T-cell (primary cell): ENCODE data around the gene GPR137. TPM values are rescaled to one million over a fixed set of nuclear protein-coding genes. Genes with fewer than 3 reads are reported as not detected.

Experiments used
- ATAC-seq, 4 experiments: fragments of 200-7000 bp in 3 of 4; fragments of 150-1000 bp in 1 of 4; cut with Tn5 transposase; replicated peaks in 1 of 4; 1 replicate in 3 of 4; 2 replicates in 1 of 4; pipeline ENCODE4 v1.10.0; 2021; ENCODE audit warnings: moderate library complexity in 3 of 4, mild to moderate bottlenecking in 2 of 4, moderate number of reproducible peaks in 1 of 4
- CTCF ChIA-PET, 2 donors: fragments of 300-600 bp; sonication (Branson Sonifier 250); formaldehyde crosslinking; loops; one replicate each; lab custom pipeline; 2022; ENCODE audit warnings: antibody characterized with exemption in 2 of 2; lab: Charles Lee
- POLR2A ChIA-PET, 2 donors: fragments of 300-600 bp; sonication (Branson Sonifier 250); formaldehyde crosslinking; loops; one replicate each; lab custom pipeline; 2022; ENCODE audit warnings: antibody characterized with exemption in 2 of 2; lab: Charles Lee
- DNase-seq, 35 experiments: peaks; one replicate each; pipeline versions ENCODE4 v3.0.0 to v3.0.0-alpha.2; 2013 to 2023
- H3K27ac ChIP-seq: one replicate; pipeline ENCODE4 v1.5.1; 2013; ENCODE audit warnings: low read length
- H3K27me3 ChIP-seq, 2 experiments: replicated peaks in 1 of 2; 1 replicate in 1 of 2; 2 replicates in 1 of 2; pipeline versions ENCODE4 v1.6.1 to v1.7.0; 2013; ENCODE audit warnings: low read length in 1 of 2, mixed read lengths in 1 of 2; ENCODE audit not compliant: control insufficient read depth in 2 of 2, insufficient read depth in 2 of 2; ENCODE audit errors: extremely low read depth in 1 of 2
- H3K36me3 ChIP-seq, 2 donors: 1 replicate in 1 of 2; 2 replicates in 1 of 2; pipeline versions ENCODE4 v1.6.1 to v1.7.0; 2013; ENCODE audit warnings: low read length in 1 of 2; ENCODE audit not compliant: control insufficient read depth in 2 of 2, insufficient read depth in 1 of 2; ENCODE audit errors: extremely low read depth in 1 of 2
- H3K4me1 ChIP-seq, 2 experiments: 1 replicate in 1 of 2; 2 replicates in 1 of 2; pipeline versions ENCODE4 v1.6.1 to v1.7.0; 2013; ENCODE audit warnings: low read length in 2 of 2, mixed read lengths in 1 of 2; ENCODE audit not compliant: insufficient read depth in 2 of 2, control insufficient read depth in 1 of 2; ENCODE audit errors: extremely low read depth in 1 of 2
- H3K4me3 ChIP-seq, 2 donors: 1 replicate in 1 of 2; 2 replicates in 1 of 2; pipeline versions ENCODE4 v1.5.1 to v1.7.0; 2013; ENCODE audit warnings: mild to moderate bottlenecking in 2 of 2, low read length in 1 of 2, moderate library complexity in 1 of 2; ENCODE audit not compliant: control insufficient read depth in 1 of 2; ENCODE audit errors: extremely low read depth in 1 of 2
- H3K9me3 ChIP-seq: 2 replicates; pipeline ENCODE4 v1.7.0; 2013
- H3K27ac Mint-ChIP-seq, 2 donors: one replicate each; pipeline ENCODE4 v1.8.0; 2020 to 2021; ENCODE audit warnings: mild to moderate bottlenecking in 2 of 2, mixed read lengths in 2 of 2
- H3K27me3 Mint-ChIP-seq, 2 donors: one replicate each; pipeline ENCODE4 v1.8.0; 2021 to 2022; ENCODE audit warnings: mixed read lengths in 2 of 2
- H3K36me3 Mint-ChIP-seq: one replicate; pipeline ENCODE4 v1.8.0; 2021; ENCODE audit warnings: mixed read lengths
- H3K4me1 Mint-ChIP-seq, 3 donors: one replicate each; pipeline ENCODE4 v1.8.0; 2020 to 2022; ENCODE audit warnings: mixed read lengths in 3 of 3, mild to moderate bottlenecking in 1 of 3
- H3K4me3 Mint-ChIP-seq, 3 donors: one replicate each; pipeline ENCODE4 v1.8.0; 2020 to 2022; ENCODE audit warnings: mild to moderate bottlenecking in 3 of 3, mixed read lengths in 3 of 3, moderate library complexity in 3 of 3
- H3K9me3 Mint-ChIP-seq, 3 donors: one replicate each; pipeline ENCODE4 v1.8.0; 2020 to 2022; ENCODE audit warnings: mixed read lengths in 3 of 3
- WGBS: methylation state at CpG from one replicate; pipeline ENCODE4 v1.1.5; 2013; ENCODE audit warnings: missing lambda C conversion rate; ENCODE audit not compliant: insufficient coverage; 5-methylcytosine and 5-hydroxymethylcytosine counted together
- total RNA-seq, 35 experiments: library from RNA in 6 of 35; stranded (reverse) in 6 of 35; fragments of 120-200 nt in 1 of 35; gene quantifications; one replicate each; pipeline versions ENCODE4 v1.2.1 to v1.2.4 and lab custom pipeline; 2013 to 2026

Gene GPR137
- total RNA-seq, 5 donors from 2014 or later (not counting 1 experiment from before 2014, with no cell fraction given) = 31.0 to 39.8 (median 34.2) TPM

DNA sequence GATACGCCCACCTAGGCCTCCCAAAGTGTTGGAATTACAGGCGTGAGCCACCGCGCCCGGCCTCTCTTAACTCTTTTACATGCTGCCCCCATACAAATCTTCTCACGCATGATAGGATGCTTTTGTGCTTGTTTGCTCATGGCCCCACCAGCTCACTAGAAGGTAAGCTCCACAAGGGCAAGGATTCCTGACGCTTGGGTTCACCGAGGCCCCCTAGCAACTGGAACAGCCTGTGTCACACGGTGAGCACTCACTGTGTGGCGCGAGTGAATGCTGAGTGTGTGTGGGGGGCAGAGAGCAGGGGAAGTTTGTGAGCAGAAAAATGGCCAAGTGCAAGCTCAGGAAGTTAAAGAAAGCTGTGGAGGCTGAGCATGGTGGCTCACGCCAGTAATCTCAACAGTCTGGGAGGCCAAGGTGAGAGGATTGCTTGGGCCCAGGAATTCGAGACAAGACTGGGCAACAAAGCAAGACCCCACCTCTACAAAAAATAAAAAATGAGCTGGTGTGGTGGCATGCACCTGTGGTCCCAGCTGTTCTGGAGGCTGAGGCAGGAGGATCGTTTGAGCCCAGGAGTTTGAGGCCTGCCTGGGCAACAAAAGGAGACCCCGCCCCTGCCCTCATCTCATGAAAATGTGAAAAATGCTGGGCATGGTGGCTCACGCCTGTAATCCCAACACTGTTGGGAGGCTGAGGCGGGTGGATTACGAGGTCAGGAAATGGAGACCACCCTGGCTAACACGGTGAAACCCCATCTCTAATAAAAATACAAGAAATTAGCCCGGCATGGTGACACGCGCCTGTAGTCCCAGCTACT lies 3.5 kb upstream of the GPR137 start:
- Mint-ChIP-seq H3K9me3 (no peaks in the 10 kb centered on the region), H3K27ac (no peak overlapping the region), H3K27me3 (no peaks in the 10 kb centered on the region), H3K4me3 (no peak overlapping the region), H3K4me1 (peaks cover 19 to 27% (median 25%) of the 10 kb centered on the region in 3 donors), H3K36me3 (peaks cover 11% of the 10 kb centered on the region)
- DNase-seq = no peak
- peaks cover under 1 to 14% of the 10 kb centered on the region in 2 donors for H3K36me3 ChIP-seq
- no peaks in the 10 kb centered on the region for H3K9me3 ChIP-seq
- 100% methylated on average over 4 of the region's 22 CpGs for WGBS
- ChIA-PET CTCF (interaction anchor here (0.9 to 1.5 kb wide), 2 partner anchors 10 to 19 kb away, joined by 4 read pairs; no protein-coding TSS in a partner anchor), POLR2A (no interaction called here)
- H3K4me1 ChIP-seq = peaks cover 4 to 37% of the 10 kb centered on the region in 2 experiments
- ATAC-seq = no peak
- no peak overlapping the region for H3K4me3 ChIP-seq
- H3K27me3 ChIP-seq = no peaks in the 10 kb centered on the region
- no peak overlapping the region for H3K27ac ChIP-seq

- H3K9me3 ChIP-seq = no peaks in the 10 kb centered on the region
- no peak for DNase-seq
- no peak for ATAC-seq
- H3K36me3 ChIP-seq = peaks cover 0 to 12% of the 10 kb centered on the region in 2 donors
- H3K27me3 Mint-ChIP-seq = no peaks in the 10 kb centered on the region
- H3K27ac Mint-ChIP-seq = no peak overlapping the region
- H3K9me3 Mint-ChIP-seq = no peaks in the 10 kb centered on the region
- CTCF ChIA-PET = interaction anchor here (0.5 to 3.7 kb wide), 4 partner anchors 11 to 34 kb away, joined by 4 to 16 read pairs (median 4); no protein-coding TSS in a partner anchor
- no peak overlapping the region for H3K4me3 ChIP-seq
- H3K4me1 ChIP-seq = peaks cover 4 to 37% of the 10 kb centered on the region in 2 experiments
- POLR2A ChIA-PET = interaction anchor here (0.5 to 1.3 kb wide), 4 partner anchors 11 to 106 kb away, joined by 3 to 6 read pairs (median 4); no protein-coding TSS in a partner anchor
- H3K4me1 Mint-ChIP-seq = peaks cover 19 to 27% (median 25%) of the 10 kb centered on the region in 3 donors
- 96% methylated on average over 3 of the region's 3 CpGs for WGBS
- peaks cover 11% of the 10 kb centered on the region for H3K36me3 Mint-ChIP-seq
- H3K27me3 ChIP-seq = no peaks in the 10 kb centered on the region
- H3K4me3 Mint-ChIP-seq = peak overlapping the region; percentile 34 to 86 (median 84)
- H3K27ac ChIP-seq = no peak overlapping the region
These were observed 2.6 kb upstream of the GPR137 start for GRCh38 chr11:64283092-64283491.

DNA sequence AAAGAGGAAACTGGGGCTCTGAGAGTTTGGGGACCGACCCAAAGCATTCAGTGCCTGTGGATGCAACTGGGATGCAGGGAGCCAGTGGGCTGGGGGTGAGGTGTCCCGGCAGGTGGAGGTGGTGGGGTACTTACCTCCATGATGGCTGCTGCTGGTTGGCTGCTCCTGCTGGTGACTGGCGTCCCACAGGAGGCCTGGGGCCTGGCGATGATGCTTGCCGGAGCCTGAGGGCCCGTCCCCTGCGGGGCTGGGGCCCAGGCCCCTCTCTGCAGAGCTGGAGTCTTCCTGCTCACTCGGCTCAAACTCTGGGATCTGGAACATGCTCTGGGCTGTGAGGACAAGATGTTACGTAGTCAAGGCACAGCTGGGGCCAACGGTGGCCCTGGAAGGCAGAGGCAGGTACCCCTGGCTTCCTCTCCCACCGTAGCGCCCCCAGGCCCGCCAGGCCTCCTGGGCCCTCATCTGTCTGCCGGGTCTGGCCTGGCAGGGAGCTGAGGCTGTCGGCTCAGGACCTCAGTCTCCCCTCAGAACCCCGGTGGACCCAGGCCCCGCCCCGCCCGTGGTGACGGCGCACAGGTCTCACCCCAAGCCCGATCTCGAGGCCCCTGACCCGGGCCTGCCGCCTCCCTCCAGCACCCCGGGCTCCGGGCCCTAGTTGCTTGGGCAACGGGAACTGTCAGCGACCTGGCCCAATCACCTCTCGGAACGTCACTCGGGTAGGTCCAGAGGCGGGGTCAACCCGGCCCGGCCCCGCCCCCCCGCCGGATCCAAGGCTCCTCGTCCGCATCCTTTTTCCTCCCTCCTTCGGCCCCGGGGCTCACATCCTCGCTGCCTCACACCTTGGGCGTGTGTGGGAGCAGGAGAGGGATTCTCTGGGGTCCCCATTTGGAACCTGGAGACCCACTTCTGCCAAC lies 1.3 kb upstream of the GPR137 start, which contains the start of gene BAD:
Gene BAD (minus strand): TSS at position 618 of the 914 bp plus-strand sequence. CDS start 297 bp downstream, at position 321.
- CTCF ChIA-PET = interaction anchor here (0.6 to 3.7 kb wide), 10 partner anchors 13 to 98 kb away, joined by 3 to 16 read pairs (median 6); partner anchors contain the start of genes CATSPERZ (in 1 of the 2), FKBP2 (in 1 of the 2), PRDX5 (in 1 of the 2) and STIP1 (in 1 of the 2)
- Histone ChIP-seq H3K27ac (peak within 1 kb of the TSS; percentile 100), H3K4me1 (peaks cover 4 to 37% of the 10 kb centered on the region in 2 experiments), H3K36me3 (peaks cover 0 to 7% of the 10 kb centered on the region in 2 donors), H3K27me3 (peaks cover 0 to under 1% of the 10 kb centered on the region in 2 experiments), H3K9me3 (no peaks in the 10 kb centered on the region), H3K4me3 (peak within 1 kb of the TSS; percentile 76 to 87)
- peaks cover 19 to 27% (median 25%) of the 10 kb centered on the region in 3 donors for H3K4me1 Mint-ChIP-seq
- ATAC-seq (peak; percentile 79 to 83 (median 80)), DNase-seq (peak; percentile 81 to 94 (median 89))
- peak within 1 kb of the TSS; percentile 84 to 86 (median 85) for H3K4me3 Mint-ChIP-seq
- 5% methylated on average over 33 of the region's 44 CpGs for WGBS
- POLR2A ChIA-PET = interaction anchor here (0.5 to 1.7 kb wide), 7 partner anchors 9 to 43 kb away, joined by 3 to 6 read pairs (median 5); partner anchors contain the start of genes FKBP2 (in 1 of the 2), PRDX5 (in 1 of the 2) and TRMT112 (in 1 of the 2)
- no peaks in the 10 kb centered on the region for H3K9me3 Mint-ChIP-seq
- no peaks in the 10 kb centered on the region for H3K27me3 Mint-ChIP-seq
- H3K27ac Mint-ChIP-seq = peak within 1 kb of the TSS; percentile 92 to 95
- H3K36me3 Mint-ChIP-seq = peaks cover 5% of the 10 kb centered on the region

GRCh38 chr11:64285885-64286800 lies 495 bp downstream of the GPR137 start:
- H3K4me1 Mint-ChIP-seq = peaks cover 25 to 32% (median 30%) of the 10 kb centered on the region in 3 donors
- Histone ChIP-seq H3K36me3 (peaks cover 0 to 7% of the 10 kb centered on the region in 2 donors), H3K27me3 (peaks cover 4 to 18% of the 10 kb centered on the region in 2 experiments), H3K4me1 (peaks cover 4 to 40% of the 10 kb centered on the region in 2 experiments), H3K4me3 (peak overlapping the region; percentile 17 to 87), H3K27ac (peak overlapping the region; percentile 70), H3K9me3 (no peaks in the 10 kb centered on the region)
- no peaks in the 10 kb centered on the region for H3K9me3 Mint-ChIP-seq
- POLR2A ChIA-PET = interaction anchor here in 1 of 2 donors (1.6 to 1.7 kb wide), 2 partner anchors 14 to 31 kb away, joined by 5 to 6 read pairs; partner anchors contain the start of genes PRDX5 and TRMT112
- H3K27ac Mint-ChIP-seq = peak overlapping the region; percentile 70 to 84
- DNase-seq (peak in 6 of 35 experiments; percentile 14 to 48 (median 27)), ATAC-seq (no peak)
- H3K27me3 Mint-ChIP-seq = peaks cover 5 to 7% of the 10 kb centered on the region in 2 donors
- peak overlapping the region; percentile 67 to 84 (median 74) for H3K4me3 Mint-ChIP-seq
- 66% methylated on average over 14 of the region's 40 CpGs for WGBS
- peaks cover 4% of the 10 kb centered on the region for H3K36me3 Mint-ChIP-seq
- CTCF ChIA-PET = interaction anchor here (0.6 to 3.7 kb wide), 7 partner anchors 14 to 100 kb away, joined by 3 to 16 read pairs (median 6); partner anchors contain the start of genes CATSPERZ (in 1 of the 2), PRDX5 (in 1 of the 2), STIP1 (in 1 of the 2) and TRMT112 (in 1 of the 2)

DNA sequence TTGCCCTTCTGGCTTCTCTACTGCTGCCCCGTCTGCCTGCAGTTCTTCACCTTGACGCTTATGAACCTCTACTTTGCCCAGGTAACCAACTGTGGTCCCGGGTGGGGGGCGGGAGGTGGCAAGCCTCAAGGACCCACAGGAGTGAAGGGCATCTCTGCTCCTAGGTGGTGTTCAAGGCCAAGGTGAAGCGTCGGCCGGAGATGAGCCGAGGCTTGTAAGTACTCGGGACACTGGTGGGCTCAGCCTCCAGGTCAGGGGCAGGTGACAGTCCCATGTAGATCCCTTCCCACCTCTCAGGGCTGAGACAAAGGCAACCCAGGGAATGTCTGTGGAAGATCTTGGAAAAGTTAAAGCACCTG lies 1.1 kb downstream of the GPR137 start:
- ChIA-PET CTCF (interaction anchor here in 1 of 2 donors (3.0 kb wide), 1 partner anchor 14 kb away, joined by 13 read pairs; the partner anchor contains the start of gene CATSPERZ), POLR2A (interaction anchor here in 1 of 2 donors (0.6 kb wide), 1 partner anchor 639 kb away, joined by 5 read pairs; no protein-coding TSS in a partner anchor)
- Mint-ChIP-seq H3K27ac (peak overlapping the region; percentile 70 to 84), H3K27me3 (peaks cover 5 to 7% of the 10 kb centered on the region in 2 donors), H3K36me3 (no peaks in the 10 kb centered on the region), H3K4me3 (peak overlapping the region; percentile 67 to 84 (median 74)), H3K9me3 (no peaks in the 10 kb centered on the region), H3K4me1 (peaks cover 25 to 28% (median 26%) of the 10 kb centered on the region in 3 donors)
- 95% methylated on average over 6 of the region's 9 CpGs for WGBS
- DNase-seq (no peak), ATAC-seq (no peak)
- Histone ChIP-seq H3K4me3 (no peak overlapping the region), H3K36me3 (peaks cover 0 to 7% of the 10 kb centered on the region in 2 donors), H3K4me1 (peaks cover 4 to 42% of the 10 kb centered on the region in 2 experiments), H3K27me3 (peaks cover 4 to 21% of the 10 kb centered on the region in 2 experiments), H3K9me3 (no peaks in the 10 kb centered on the region), H3K27ac (no peak overlapping the region)
